ENCODE results near the gene PYGB.

PYGB gene

GRCh38 chr20:25287631-25288290 is 39.9 kb downstream of the PYGB start:
- DNase-seq (ENCODE audit: low read depth) = no peak
- no peak for TF ChIP-seq CTCF (conservative IDR thresholded peaks at IDR 0.05; ENCODE audit: low read depth, low read length)
- H3K4me3 ChIP-seq (ENCODE audit: low read depth, low read length) = no peak overlapping the region

- no peak for TF ChIP-seq CTCF (conservative IDR thresholded peaks at IDR 0.05; ENCODE audit: low read depth, low read length)
- no peak for DNase-seq (ENCODE audit: low read depth)
These were observed 40.7 kb downstream of the PYGB start for GRCh38 chr20:25288291-25289181.

GRCh38 chr20:25289886-25290597 is 42.2 kb downstream of the PYGB start:
- TF ChIP-seq CTCF (conservative IDR thresholded peaks at IDR 0.05; ENCODE audit: low read depth, low read length) = no peak

More at GRCh38 chr20:25288291-25289181, 40.7 kb downstream of the PYGB start:
- H3K4me3 ChIP-seq (ENCODE audit: low read depth, low read length) = no peak overlapping the region

GRCh38 chr20:25290646-25291431 is 43.0 kb downstream of the PYGB start:
- TF ChIP-seq CTCF (conservative IDR thresholded peaks at IDR 0.05; ENCODE audit: low read depth, low read length) = no peak

More at GRCh38 chr20:25289886-25290597, 42.2 kb downstream of the PYGB start:
- H3K4me3 ChIP-seq (ENCODE audit: low read depth, low read length) = no peak overlapping the region
- no peak for DNase-seq (ENCODE audit: low read depth)

GRCh38 chr20:25291432-25292133 is 43.7 kb downstream of the PYGB start:
- no peak overlapping the region for H3K4me3 ChIP-seq (ENCODE audit: low read depth, low read length)
- no peak for TF ChIP-seq CTCF (conservative IDR thresholded peaks at IDR 0.05; ENCODE audit: low read depth, low read length)
- DNase-seq (ENCODE audit: low read depth) = no peak

More at GRCh38 chr20:25290646-25291431, 43.0 kb downstream of the PYGB start:
- no peak for DNase-seq (ENCODE audit: low read depth)
- no peak overlapping the region for H3K4me3 ChIP-seq (ENCODE audit: low read depth, low read length)
